RWPE1 (cell line): ENCODE measurements around the gene CUBN.

ENCODE experiments used
- CTCF ChIA-PET: fragments of 350-600 bp; sonication (Branson Sonifier 250); formaldehyde crosslinking; extraction: SDS; loops from one replicate; lab custom pipeline; 2021; lab: Yijun Ruan, JAX
- POLR2A ChIA-PET: fragments of 400-600 bp; formaldehyde crosslinking; extraction: SDS; loops from one replicate; lab custom pipeline; 2020; ENCODE audit warnings: antibody characterized with exemption; ENCODE audit not compliant: low non-redundant PET; lab: Yijun Ruan, JAX
- DNase-seq: peaks from one replicate; pipeline ENCODE4 v3.0.0; 2012; ENCODE audit warnings: low spot score
- H3K27ac ChIP-seq: fragments of 450-650 bp; 2 replicates; pipeline ENCODE4 v1.5.1; 2017
- CTCF ChIP-seq: fragments of 450-650 bp; conservative IDR thresholded peaks from 2 replicates; pipeline ENCODE4 v1.5.1; 2017; ENCODE audit warnings: low read depth, mild to moderate bottlenecking

Gene CUBN

GRCh38 chr10:16777473-16778370, 351.9 kb downstream of the CUBN start:
- TF ChIP-seq CTCF: peak; percentile 75
- CTCF ChIA-PET: interaction anchor here (0.6 to 1.2 kb wide), 6 partner anchors 12 to 1573 kb away, joined by 3 to 7 read pairs (median 3); no protein-coding TSS in a partner anchor

GRCh38 chr10:16776896-16777295, 352.7 kb downstream of the CUBN start:
- ChIA-PET POLR2A (no interaction called here), CTCF (interaction anchor here (0.6 kb wide), 1 partner anchor 36 kb away, joined by 4 read pairs; no protein-coding TSS in a partner anchor)
- no peak overlapping the region for H3K27ac ChIP-seq
- no peak for TF ChIP-seq CTCF
- DNase-seq: no peak

More at GRCh38 chr10:16777473-16778370, 351.9 kb downstream of the CUBN start:
- DNase-seq: peak; percentile 63
- H3K27ac ChIP-seq: no peak overlapping the region
- POLR2A ChIA-PET: no interaction called here
